Sigmoid colon (tissue), 3 donors: ENCODE data around the gene CDHR3.

ENCODE experiments used
- POLR2A ChIP-seq, 2 donors: fragments of 450-650 bp; IDR thresholded peaks; one replicate each; pipeline ENCODE4 v1.6.1; 2016; ENCODE audit warnings: antibody characterized with exemption in 2 of 2, mild to moderate bottlenecking in 2 of 2, moderate library complexity in 2 of 2
- TF ChIP-seq, protein P1 (sequence below), 4 experiments: fragments of 450-650 bp in 3 of 4; fragments of 200-600 bp in 1 of 4; IDR thresholded peaks; one replicate each; pipeline ENCODE4 v1.5.1; 2016 to 2019; ENCODE audit warnings: antibody characterized with exemption in 4 of 4, mild to moderate bottlenecking in 3 of 4, moderate library complexity in 2 of 4

GRCh38 chr7:105975770-105976417 lies 12.8 kb downstream of the CDHR3 start:
- TF ChIP-seq, protein P1, sequence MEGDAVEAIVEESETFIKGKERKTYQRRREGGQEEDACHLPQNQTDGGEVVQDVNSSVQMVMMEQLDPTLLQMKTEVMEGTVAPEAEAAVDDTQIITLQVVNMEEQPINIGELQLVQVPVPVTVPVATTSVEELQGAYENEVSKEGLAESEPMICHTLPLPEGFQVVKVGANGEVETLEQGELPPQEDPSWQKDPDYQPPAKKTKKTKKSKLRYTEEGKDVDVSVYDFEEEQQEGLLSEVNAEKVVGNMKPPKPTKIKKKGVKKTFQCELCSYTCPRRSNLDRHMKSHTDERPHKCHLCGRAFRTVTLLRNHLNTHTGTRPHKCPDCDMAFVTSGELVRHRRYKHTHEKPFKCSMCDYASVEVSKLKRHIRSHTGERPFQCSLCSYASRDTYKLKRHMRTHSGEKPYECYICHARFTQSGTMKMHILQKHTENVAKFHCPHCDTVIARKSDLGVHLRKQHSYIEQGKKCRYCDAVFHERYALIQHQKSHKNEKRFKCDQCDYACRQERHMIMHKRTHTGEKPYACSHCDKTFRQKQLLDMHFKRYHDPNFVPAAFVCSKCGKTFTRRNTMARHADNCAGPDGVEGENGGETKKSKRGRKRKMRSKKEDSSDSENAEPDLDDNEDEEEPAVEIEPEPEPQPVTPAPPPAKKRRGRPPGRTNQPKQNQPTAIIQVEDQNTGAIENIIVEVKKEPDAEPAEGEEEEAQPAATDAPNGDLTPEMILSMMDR (IDR thresholded peaks at IDR 0.05) = no peak
- no peak for TF ChIP-seq POLR2A (IDR thresholded peaks at IDR 0.05)
